ENCODE results near the gene OXCT1.

OXCT1 gene

DNA sequence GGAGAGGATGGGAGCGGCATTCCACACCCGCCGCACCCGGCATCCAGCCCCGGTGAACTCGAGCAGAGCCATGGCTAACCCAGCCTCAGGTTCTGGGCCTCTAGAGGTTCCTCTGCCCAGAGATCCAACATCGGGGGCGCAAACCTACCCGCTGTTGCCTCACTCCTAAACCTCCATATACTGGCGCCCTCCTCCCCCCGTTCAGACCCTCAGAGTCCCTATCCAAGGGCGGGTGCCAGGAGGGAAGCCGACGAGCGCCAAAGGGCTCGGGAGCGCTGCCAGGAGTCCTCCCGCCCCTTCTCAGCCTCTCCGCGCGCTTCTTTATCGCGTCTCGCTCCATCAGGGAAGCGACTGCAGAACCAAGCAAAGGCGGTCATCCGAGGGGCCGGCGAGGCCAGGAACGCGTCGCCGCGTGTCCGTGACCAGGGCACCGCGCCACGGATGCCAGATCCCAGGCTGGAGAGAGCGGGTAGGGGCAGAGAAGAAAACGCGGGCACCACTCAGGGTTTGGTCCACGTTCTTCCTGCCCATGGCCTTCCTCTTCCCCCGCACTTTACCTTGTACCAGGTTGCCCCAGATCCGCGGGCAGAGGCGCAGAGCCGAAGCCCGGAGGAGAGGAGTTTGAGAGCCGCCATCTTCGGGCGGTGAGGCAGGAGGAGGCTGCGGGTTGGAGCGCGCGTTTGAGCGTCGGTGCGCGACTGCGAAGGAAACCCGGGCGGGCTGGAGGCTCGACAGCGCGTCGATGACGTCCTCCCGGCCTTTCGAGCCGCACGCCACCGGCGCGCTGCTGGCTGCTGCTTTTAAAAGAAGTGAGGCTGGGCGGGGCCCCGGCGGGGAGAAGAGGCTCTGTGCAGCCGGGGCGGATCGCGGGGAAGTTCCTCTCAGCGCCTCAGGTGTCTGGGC lies at the start of gene OXCT1:
Gene OXCT1 (minus strand): TSS at position 702 of the 903 bp plus-strand sequence. CDS start 67 bp downstream, at position 635.
- peak; percentile 84 to 90 (median 87) for DNase-seq (ENCODE audit: low read depth in 3 of 3, low spot score in 1 of 3)

DNA sequence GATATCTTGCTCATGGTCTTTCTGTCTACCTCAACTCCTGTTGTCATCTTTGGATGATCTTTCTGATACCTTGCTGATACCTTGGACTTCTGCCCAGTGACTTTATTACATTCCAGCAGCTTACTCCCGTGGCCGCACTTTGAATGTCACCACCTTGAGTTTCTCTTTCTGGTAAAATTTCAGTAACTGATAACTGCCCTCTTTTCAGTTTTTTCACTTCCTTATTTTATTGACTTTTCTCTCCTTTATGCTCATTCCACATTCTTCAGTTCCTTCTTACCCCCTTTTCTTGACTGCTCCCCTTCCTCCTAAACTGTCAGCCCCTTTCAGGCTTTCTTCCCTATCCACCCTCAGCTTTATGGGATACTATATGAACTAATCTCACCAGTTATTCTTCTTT lies 47.9 kb upstream of the OXCT1 start:
- no peak for DNase-seq (ENCODE audit: low read depth in 3 of 3, low spot score in 1 of 3)

DNA sequence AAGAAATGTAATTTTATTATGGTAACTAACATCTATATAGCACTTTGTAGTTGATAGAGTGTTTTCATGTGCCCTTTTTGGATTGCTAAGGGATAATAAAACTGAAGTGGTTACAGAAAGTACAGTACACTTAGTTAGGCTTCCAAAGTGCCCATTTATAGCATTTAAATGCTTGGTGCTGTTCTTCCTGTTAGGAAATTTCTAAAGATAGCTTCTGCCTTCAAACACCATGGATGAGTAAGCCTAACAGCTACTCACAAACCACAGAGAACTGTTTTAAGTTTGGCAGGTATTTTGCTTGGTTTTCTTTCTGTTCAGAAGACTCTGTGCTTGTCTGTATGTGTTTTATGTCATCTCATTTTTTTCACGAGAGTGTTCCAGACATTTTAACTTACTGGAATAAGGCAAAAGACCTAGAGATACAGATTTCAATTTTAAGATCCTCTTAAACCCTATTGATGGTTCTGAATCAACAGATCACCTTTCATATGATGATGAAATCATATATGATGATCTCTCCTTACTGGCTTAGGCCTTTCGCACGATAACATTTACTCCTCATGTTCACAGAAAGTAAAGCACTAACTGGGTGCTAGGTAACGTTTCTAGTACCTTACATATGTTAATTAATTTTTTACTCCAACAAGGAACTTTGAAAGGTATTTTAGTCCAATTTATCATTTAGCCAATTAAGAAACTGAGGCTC lies 38.3 kb upstream of the OXCT1 start:
- DNase-seq (ENCODE audit: low read depth in 3 of 3, low spot score in 1 of 3), result no peak

DNA sequence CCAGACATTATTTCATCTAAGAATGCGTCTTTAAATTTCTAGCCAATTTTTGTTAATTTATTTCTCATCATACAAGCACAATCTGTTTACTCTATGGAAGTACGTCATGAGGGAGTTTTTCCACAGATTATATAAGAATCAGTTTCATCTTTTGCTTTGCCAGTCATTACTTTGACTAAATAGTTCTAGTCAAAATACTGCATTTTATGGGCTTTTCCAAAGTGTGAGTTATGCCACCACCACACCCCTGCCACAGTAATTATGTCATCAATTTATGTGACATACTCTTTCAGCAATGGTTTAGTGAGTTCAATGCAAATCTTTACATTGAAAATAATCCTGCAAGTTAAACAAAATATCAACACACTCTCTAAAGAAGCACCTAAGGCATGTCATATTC lies 35.9 kb upstream of the OXCT1 start:
- DNase-seq (ENCODE audit: low read depth in 3 of 3, low spot score in 1 of 3), result no peak

DNA sequence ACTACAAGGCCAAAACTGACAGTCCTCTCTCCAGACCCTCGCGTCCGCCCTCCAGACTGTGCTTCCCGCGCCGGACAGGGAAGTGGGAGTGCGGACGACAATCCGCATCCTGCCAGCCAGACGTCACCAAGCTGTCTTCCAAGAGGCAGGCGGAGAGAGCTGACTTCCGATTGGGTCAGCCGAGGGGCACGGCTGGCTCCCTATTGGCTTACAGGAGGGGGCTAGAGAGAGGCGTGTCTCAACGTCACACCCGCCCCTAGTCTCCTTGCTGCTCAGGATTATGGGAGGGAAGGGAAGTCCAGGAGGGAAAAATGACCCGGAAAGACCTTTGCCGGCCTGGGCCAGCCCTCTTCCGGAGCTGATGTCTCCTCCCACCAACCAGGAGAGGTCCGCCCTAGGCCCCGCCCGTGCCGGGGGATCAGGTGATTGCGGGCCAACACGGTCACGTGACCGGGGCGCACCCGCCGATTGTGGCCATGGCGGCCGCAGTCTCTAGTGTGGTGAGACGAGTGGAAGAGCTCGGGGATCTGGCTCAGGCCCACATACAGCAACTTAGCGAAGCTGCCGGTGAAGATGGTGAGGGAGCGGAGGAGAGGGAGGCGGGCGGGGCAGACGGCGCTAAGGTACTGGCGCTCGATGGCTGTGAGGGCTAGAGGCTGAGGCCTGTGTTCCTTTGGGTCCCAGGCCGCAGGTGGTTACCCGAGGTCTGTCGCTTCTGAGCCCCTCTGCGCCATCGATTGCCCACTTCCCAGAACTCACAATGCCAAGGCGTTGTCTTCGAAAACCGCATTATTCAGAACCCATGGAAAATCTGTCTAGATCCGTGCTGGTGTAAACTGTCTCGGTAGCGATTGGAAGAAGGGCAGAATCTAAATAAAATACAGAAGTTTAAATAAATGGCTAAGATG lies 33.9 kb upstream of the OXCT1 start, which contains the start of gene RIMOC1:
Gene RIMOC1 (plus strand): TSS at position 453 of the 908 bp plus-strand sequence. CDS start 24 bp downstream, at position 477.
- peak; percentile 89 to 94 (median 93) for DNase-seq (ENCODE audit: low read depth in 3 of 3, low spot score in 1 of 3)

DNA sequence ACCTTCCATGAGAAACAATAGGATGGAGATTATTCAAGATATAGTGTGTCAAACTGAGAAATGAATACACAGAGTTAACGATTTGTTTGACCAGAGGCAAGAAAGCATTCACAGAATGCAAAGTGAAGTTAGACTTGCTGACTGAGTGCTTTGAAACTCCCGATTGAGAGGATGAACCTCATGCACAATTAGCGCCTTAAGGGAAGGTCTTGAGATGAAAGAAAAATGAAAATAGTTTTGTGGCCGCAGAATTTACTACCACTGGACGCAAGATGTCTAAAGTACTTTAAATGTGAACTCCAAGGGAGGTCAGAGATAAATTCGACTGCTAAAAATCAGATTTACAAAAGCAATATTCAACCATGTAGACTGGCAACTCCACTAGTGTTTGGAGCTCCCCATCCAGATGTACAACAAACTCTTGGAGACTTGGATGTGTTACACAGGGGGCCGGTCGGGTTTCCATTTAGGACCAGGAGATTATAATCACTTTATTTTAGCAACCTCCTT lies 33.2 kb upstream of the OXCT1 start:
- no peak for DNase-seq (ENCODE audit: low read depth in 3 of 3, low spot score in 1 of 3)

DNA sequence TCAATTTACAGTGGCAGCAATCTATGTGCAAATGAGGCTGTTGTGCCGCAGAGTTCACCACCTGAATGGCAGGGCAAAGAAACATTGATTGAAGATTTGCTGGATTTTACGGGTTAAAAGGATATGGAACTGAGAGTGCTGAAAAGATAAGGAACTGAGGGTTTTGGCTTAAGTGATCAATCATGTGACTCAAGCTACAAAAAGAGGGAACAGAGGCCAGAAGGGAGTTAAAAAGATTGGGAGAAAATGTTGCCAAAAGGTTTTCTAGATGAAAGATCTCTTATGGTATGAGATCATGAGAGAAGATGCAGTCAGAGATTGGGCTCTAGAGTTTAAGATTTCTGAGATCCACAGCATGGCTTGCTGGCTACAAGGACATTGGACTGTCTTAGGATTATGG lies 26.0 kb upstream of the OXCT1 start:
- DNase-seq (ENCODE audit: low read depth in 3 of 3, low spot score in 1 of 3), result no peak

DNA sequence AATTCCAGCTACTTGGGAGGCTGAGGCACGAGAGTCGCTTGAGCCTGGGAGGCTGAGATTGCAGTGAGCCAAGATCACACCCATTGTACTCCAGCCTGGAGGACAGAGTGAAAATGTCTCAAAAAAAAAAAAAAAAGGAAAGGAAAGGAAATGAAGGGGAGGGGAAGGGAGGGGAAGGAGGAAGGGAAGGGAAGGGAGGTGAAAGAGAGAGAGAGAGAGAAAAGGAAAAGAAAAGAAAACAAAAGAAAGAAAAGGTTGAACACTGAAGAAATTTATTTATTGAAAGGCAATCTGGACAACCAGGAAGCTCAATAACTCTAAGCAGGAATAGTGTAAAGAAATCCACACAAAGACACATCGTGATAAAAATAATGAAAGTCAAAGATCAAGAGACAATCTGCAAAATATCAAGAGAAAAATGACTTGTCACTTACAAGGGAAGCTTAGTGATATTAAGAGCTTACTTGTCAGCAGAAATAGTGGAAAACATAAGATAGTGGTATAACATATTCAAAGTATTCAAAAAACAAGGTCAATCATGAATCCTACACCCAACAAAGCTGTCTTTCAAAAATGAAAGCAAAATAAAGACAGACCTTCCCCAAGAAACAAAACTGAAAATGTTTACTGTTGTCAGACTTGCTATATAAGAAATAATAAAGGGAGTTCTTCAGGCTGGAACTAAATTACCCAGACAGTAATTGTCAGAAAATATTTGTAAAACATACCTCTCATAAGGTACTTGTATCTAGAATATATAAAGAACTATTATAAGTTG lies 23.0 kb upstream of the OXCT1 start:
- no peak for DNase-seq (ENCODE audit: low read depth in 3 of 3, low spot score in 1 of 3)

DNA sequence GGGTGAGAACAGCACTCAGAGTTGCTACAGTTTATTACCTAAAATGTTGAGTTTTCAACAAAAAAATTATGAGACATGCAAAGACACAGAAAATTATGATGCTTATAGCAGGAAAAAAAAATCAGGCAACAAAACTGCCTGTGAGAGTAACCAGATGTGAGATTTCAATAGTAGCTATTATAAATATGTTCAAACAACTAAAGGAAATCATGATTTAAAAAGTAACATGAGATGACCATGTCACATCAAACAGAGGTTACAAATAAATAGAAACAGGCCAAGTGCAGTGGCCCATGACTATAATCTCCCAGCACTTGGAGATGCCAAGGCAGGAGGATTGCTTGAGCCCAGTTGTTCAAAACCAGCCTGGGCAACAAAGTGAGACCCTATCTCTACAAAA lies 21.8 kb upstream of the OXCT1 start:
- no peak for DNase-seq (ENCODE audit: low read depth in 3 of 3, low spot score in 1 of 3)

DNA sequence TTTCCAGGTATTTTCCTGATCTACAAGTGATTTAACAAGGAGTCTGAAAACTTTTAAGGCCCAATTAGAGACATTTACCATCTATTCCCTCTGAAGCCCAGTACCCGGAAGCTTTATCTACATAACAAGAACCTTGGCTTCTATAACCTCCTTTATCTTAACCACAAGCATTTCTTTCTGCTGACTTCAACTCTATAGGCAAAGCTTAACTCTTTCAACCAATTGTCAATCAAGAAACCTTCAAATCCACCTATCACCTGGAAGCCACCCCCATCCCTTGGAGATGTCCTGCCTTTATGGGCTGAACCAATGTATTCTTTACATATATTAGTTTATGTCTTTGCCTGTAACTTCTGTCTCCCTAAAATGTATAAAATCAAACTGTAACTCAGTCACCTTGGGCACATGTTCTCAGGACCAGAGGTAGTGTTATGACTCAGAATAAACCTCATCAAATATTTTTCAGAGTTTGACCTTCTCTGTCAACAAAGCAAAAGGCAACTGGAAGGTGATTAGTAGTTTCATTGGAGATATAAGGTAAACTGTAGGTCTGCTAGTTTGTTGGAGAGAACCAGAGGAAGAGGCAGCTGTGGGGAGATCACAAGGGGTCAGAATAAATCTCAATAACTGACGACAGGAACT lies 21.0 kb upstream of the OXCT1 start:
- no peak for DNase-seq (ENCODE audit: low read depth in 3 of 3, low spot score in 1 of 3)

DNA sequence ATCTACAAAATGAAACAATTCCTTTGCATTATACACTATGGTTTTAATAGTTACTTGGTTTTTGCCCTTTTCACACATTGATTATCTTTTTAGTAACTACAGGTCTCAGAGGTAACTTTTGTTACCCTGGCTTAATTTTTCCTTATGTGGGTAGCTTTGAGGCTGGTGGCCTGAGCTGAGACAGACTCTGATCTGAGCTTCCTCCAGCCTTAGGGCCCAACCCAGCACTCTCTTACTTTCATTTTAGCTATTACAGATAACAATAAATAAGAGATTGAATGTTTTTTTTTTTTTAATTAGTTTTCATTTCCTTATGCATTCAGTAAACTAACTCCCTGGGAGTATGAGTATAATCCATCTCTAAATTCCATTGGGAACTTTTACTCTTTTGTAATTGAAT lies 15.1 kb upstream of the OXCT1 start:
- DNase-seq (ENCODE audit: low read depth in 3 of 3, low spot score in 1 of 3), result no peak

DNA sequence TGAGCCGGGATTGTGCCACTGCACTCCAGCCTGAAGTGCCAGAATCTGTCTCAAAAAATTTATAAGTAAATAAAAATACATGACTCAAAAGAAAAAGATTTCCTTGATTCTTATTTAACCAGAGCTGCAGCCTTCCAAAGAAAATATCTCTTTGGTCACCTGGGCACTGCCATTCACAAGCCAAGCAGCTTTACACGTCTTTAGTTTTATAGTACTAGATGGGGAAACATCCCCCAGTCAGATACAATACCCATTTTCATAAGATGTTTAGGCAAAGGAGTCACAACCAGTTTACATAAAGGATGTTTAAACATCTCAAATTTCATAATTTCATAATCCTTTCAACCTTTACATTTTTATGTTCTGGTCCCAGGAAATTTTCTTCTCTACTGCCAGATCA lies 13.7 kb upstream of the OXCT1 start:
- DNase-seq (ENCODE audit: low read depth in 3 of 3, low spot score in 1 of 3), result no peak

DNA sequence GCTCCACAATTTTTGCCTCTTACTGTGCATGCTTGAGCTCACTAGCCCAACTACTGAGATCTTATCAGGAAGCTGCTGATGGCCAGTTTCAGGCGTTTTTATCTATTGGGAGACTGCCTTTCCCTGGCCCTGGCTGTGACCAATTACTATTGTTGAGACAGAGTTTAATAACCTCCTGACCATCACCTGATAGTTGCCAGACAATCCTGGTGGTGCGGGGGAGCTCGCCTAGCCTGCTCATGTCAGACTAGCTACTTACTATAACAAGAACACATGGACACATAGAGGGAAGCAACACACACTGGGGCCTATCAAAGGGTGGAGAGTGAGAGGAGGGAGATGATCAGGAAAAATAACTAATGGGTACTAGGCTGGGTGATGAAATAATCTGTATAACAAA lies 13.0 kb upstream of the OXCT1 start:
- DNase-seq (ENCODE audit: low read depth in 3 of 3, low spot score in 1 of 3), result no peak

DNA sequence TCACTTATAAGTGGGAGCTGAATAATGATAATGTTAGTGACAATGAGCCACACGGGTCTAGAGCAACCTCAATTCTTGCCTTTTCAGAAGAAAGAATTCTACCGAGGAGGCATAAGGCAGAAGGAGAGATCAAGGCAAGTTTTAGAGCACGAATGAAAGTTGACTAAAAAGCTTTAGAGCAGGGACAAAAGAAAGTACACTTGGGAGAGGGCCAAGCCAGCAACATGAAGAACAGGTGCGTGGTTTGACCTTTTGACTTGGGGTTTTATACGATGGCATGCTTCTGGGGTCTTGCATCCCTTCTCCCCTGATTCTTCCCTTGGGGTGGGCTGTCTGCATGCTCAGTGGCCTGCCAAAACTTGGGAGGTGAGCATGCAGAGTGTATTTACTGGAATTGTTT lies 12.5 kb upstream of the OXCT1 start:
- no peak for DNase-seq (ENCODE audit: low read depth in 3 of 3, low spot score in 1 of 3)

DNA sequence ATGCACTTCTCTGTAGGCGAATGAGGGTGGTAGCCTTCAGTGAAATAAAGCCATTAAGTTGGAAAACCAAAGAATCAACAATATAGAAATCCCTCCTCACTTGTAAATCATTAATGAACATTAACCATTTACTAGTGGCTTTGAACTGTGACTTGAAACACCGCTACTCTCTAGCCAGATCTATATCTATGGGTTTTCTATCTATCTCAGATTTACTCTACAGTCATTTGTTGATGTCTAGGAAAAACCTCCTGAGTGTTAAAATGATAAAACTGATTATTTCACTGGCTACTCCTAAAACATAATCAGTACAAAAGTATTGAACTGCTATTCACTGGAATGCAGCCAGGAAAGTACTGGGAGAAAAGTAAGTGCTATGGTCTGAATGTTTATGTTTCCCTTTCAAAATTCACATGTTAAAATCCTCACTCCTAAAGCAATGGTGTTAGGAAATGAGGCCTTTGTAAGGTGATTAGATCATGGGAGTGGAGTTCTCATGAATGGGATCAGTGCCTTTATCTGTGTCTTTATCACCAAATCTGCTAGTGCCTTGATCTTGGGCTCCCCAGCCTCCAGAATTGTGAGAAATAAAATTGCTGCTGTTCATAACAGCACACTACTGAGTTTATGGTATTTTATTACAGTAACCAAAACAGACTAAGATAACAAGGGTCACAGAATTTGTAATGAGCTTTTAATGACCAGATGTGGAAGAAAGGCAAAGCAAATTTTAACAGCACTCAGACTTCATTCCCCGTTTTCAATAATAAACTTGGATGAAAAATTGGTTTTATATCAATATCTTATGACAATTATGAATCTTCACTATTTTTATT lies 8.6 kb upstream of the OXCT1 start:
- no peak for DNase-seq (ENCODE audit: low read depth in 3 of 3, low spot score in 1 of 3)

DNA sequence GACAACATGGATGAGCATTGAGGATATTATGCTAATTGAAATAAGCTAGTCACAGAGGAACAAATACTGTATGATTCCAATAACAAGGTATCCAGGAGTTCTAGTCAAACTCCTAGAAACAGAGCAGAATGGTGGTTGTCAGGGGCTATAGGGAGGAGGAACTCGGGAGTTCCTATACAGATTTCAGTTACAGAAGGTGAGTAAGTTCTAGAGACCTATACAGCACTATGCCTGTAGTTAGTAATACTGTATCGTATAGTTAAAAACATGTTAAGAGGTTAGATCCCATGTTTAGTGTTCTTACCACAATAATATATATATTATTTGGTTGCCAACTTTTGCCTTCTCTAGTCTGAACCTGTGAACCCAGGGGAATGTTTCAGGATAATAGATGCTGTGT lies 7.9 kb upstream of the OXCT1 start:
- no peak for DNase-seq (ENCODE audit: low read depth in 3 of 3, low spot score in 1 of 3)

DNA sequence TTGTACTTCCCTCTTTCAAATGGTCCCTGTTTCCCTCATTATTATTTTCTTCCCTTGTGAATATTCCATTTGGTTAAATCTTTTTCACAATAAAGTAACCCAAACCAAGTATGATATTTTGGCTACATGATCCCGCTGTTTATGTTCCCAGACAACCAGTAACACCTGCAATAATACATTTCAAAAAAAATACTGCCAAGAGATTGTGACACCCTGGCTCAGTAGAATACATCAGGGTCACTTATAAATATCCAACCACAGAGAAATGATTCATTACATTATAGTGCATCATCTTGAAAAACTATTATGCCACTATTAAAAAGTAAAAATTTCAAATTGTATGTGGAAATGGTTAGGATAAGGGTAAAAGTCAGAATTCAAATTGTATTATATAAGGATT lies 7.2 kb upstream of the OXCT1 start:
- DNase-seq (ENCODE audit: low read depth in 3 of 3, low spot score in 1 of 3), result no peak

DNA sequence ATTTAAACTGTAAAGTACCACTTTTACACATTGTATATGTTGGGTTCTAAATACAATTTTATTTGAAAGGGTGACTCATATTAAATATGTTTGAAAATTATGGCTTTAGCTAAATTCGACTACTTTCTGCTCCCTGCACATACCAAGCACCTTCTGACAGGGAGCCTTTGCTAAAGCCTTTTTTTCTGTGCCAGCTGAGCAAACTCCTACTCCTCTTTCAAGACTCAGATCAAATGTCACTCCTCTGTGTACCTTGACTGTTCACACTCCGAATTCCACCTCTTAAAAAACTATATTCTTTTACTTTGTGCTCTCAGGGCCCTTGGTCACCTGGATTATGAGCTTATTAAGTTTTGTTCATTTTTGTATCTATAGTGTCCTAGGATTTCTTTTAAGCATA lies 6.5 kb upstream of the OXCT1 start:
- DNase-seq (ENCODE audit: low read depth in 3 of 3, low spot score in 1 of 3), result no peak

DNA sequence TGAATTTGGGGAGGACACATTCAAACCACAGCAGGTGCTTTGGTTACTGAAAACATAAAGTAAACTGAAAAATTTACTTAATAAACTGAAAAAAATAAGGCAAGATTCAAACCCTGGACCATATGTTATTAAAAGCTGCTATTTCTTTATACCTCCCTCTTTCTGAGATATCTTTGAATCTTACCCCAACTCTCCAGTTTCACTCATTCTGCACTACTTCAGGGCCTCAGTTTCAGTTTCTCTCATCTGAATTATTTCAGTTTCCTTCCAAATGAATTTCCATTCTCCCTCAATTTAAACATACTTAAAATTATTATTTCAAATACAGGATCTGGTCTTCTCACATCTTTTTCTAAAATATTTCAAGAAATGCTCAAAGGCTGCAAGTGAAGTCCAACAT lies 4.9 kb upstream of the OXCT1 start:
- DNase-seq (ENCODE audit: low read depth in 3 of 3, low spot score in 1 of 3), result no peak
